ENCODE results near the gene SEPTIN14. TPM values are rescaled to one million over a fixed set of nuclear protein-coding genes. Genes with fewer than 3 reads are reported as not detected.
"Not testable (repeated sequence)": the region's sequence is repeated elsewhere in the genome, so short reads cannot be mapped to it uniquely, and the experiment has no call there.

The SEPTIN14 gene
- total and polyA plus RNA-seq, 2 of the 4 experiments (the other 2 are of a cell fraction), result not detected

DNA sequence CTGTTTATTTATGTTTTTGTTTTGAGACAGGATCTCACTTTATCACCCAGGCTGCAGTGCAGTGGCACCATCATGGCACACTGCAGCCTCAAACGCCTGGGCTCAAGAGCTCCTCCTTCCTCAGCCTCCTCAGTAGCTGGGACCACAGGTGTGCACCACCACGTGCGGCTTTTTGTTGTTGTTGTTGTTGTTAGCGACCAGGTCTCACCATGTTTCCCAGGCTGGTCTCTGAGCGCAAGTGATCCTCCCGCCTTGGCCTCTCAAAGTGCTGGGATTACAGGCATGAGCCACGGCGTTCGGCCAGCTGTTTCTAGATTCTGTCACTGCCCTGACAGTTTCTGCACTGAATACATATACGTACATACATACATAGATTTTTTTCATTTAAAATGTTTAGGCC lies 25.8 kb upstream of the SEPTIN14 start:
- DNase-seq; H3K9me1 ChIP-seq (ENCODE audit: insufficient read depth, low read length); H3K14ac ChIP-seq (replicated peaks; ENCODE audit: low read depth, low read length); dilution Hi-C loops (cut with HindIII; ENCODE audit: low sequenced_read_pairs, unreplicated experiment); POLR2A ChIA-PET (ENCODE audit: unreplicated experiment); H3K36me3 ChIP-seq (ENCODE audit: control insufficient read depth, insufficient read depth, low read length); ATAC-seq (ENCODE audit: low read depth); H4K5ac ChIP-seq (ENCODE audit: low read depth, low read length); H2BK20ac ChIP-seq (ENCODE audit: low read depth, low read length); H4K91ac ChIP-seq (ENCODE audit: insufficient read depth, low read depth, low read length); H3K4ac ChIP-seq (ENCODE audit: low read depth, low read length); H3K79me1 ChIP-seq (ENCODE audit: low read depth in 1 of 2, low read length in 2 of 2); H3K23ac ChIP-seq (ENCODE audit: low read depth, low read length); H4K20me1 ChIP-seq (ENCODE audit: insufficient read depth, low read length); H3K9me3 ChIP-seq (ENCODE audit: control insufficient read depth, insufficient read depth, low read length); H3K18ac ChIP-seq (ENCODE audit: low read depth, low read length); H2AK9ac ChIP-seq (replicated peaks; ENCODE audit: low read depth, low read length, poor library complexity); CTCF ChIA-PET; H2BK5ac ChIP-seq (ENCODE audit: low read depth, low read length, poor library complexity, severe bottlenecking); H2BK120ac ChIP-seq (ENCODE audit: low read depth, low read length); BruUV-seq (replicated peaks); H3K4me1 ChIP-seq (ENCODE audit: control insufficient read depth, insufficient read depth, low read length); H3K9ac ChIP-seq (ENCODE audit: low read depth, low read length); H2BK15ac ChIP-seq (ENCODE audit: low read depth, low read length); H3K27me3 ChIP-seq (ENCODE audit: control insufficient read depth, insufficient read depth, low read length); H3K27ac ChIP-seq (ENCODE audit: insufficient read depth, low read length); in situ Hi-C loops (cut with MboI; ENCODE audit: low sequenced_read_pairs); H3K56ac ChIP-seq (ENCODE audit: extremely low read depth, insufficient read depth, low read length); H2AK5ac ChIP-seq (ENCODE audit: low read depth, low read length); H4K8ac ChIP-seq (ENCODE audit: low read depth in 2 of 2, low read length in 2 of 2): not testable (repeated sequence)
- intact Hi-C loops (cut with micrococcal nuclease), result loop anchor here (5.0 kb wide), 1 partner anchor 64 kb away; the partner anchor contains the start of gene MRPS17
- peak overlapping the region; percentile 69 for H3K4me2 ChIP-seq (ENCODE audit: low read depth, low read length)
- WGBS, 2 experiments (ENCODE audit: extremely low coverage in 2 of 2, insufficient read length in 1 of 2), result 70% methylated on average over 5 of the region's 10 CpGs; no CpG with 5 or more reads in 1 of the 2 experiments
- H2AFZ ChIP-seq (replicated peaks; ENCODE audit: low read length, poor library complexity), result peak overlapping the region; percentile 54
- peak overlapping the region; percentile 66; the same call in 1 of the 2 replicates for H3K4me3 ChIP-seq (ENCODE audit: insufficient read depth, low read depth, low read length)
